ENCODE data around the gene GLIS1. TPM values are rescaled to one million over a fixed set of nuclear protein-coding genes. Genes with fewer than 3 reads are reported as not detected.

GLIS1 gene
- total and polyA plus RNA-seq, 2 donors = 0.05 to 0.59 TPM

GRCh38 chr1:53728196-53728595 is 10.8 kb downstream of the GLIS1 start:
- Histone ChIP-seq H3K4me1 (ENCODE audit: control insufficient read depth in 2 of 2, insufficient read depth in 2 of 2, low read length in 2 of 2) (no peaks in the 10 kb centered on the region), H3K4me3 (ENCODE audit: low read length in 2 of 2) (no peak overlapping the region), H3K27ac (ENCODE audit: low read depth in 1 of 2, low read length in 1 of 2) (no peak overlapping the region), H3K9me3 (ENCODE audit: control insufficient read depth in 2 of 2, insufficient read depth in 1 of 2, low read length in 1 of 2) (no peaks in the 10 kb centered on the region), H3K36me3 (ENCODE audit: control insufficient read depth in 2 of 2, insufficient read depth in 2 of 2, low read length in 1 of 2) (no peaks in the 10 kb centered on the region), H3K27me3 (ENCODE audit: control insufficient read depth in 2 of 2, insufficient read depth in 1 of 2, low read length in 1 of 2) (peaks cover 2 to 32% of the 10 kb centered on the region in 2 donors)
- no peak for DNase-seq (ENCODE audit: low read depth in 6 of 9, low spot score in 9 of 9)
- WGBS = 89% methylated on average over 1 of the region's 1 CpG

GRCh38 chr1:53727461-53728092 is 11.4 kb downstream of the GLIS1 start:
- H3K4me1 ChIP-seq (ENCODE audit: control insufficient read depth in 2 of 2, insufficient read depth in 2 of 2, low read length in 2 of 2) = no peaks in the 10 kb centered on the region
- peaks cover 2 to 32% of the 10 kb centered on the region in 2 donors for H3K27me3 ChIP-seq (ENCODE audit: control insufficient read depth in 2 of 2, insufficient read depth in 1 of 2, low read length in 1 of 2)
- no peak overlapping the region for H3K27ac ChIP-seq (ENCODE audit: low read depth in 1 of 2, low read length in 1 of 2)
- no peaks in the 10 kb centered on the region for H3K36me3 ChIP-seq (ENCODE audit: control insufficient read depth in 2 of 2, insufficient read depth in 2 of 2, low read length in 1 of 2)
- WGBS = 97% methylated on average over 7 of the region's 7 CpGs
- H3K4me3 ChIP-seq (ENCODE audit: low read length in 2 of 2) = no peak overlapping the region
- H3K9me3 ChIP-seq (ENCODE audit: control insufficient read depth in 2 of 2, insufficient read depth in 1 of 2, low read length in 1 of 2) = no peaks in the 10 kb centered on the region
- DNase-seq (ENCODE audit: low read depth in 6 of 9, low spot score in 9 of 9) = no peak

- 96% methylated on average over 8 of the region's 8 CpGs for WGBS
- Histone ChIP-seq H3K27me3 (ENCODE audit: control insufficient read depth in 2 of 2, insufficient read depth in 1 of 2, low read length in 1 of 2) (peaks cover 0 to 20% of the 10 kb centered on the region in 2 donors), H3K36me3 (ENCODE audit: control insufficient read depth in 2 of 2, insufficient read depth in 2 of 2, low read length in 1 of 2) (no peaks in the 10 kb centered on the region), H3K9me3 (ENCODE audit: control insufficient read depth in 2 of 2, insufficient read depth in 1 of 2, low read length in 1 of 2) (no peaks in the 10 kb centered on the region), H3K4me1 (ENCODE audit: control insufficient read depth in 2 of 2, insufficient read depth in 2 of 2, low read length in 2 of 2) (no peaks in the 10 kb centered on the region), H3K27ac (ENCODE audit: low read depth in 1 of 2, low read length in 1 of 2) (no peak overlapping the region), H3K4me3 (ENCODE audit: low read length in 2 of 2) (no peak overlapping the region)
- DNase-seq (ENCODE audit: low read depth in 6 of 9, low spot score in 9 of 9) = no peak
These were observed 12.9 kb downstream of the GLIS1 start for GRCh38 chr1:53726009-53726600.

GRCh38 chr1:53725238-53725689 is 13.7 kb downstream of the GLIS1 start:
- Histone ChIP-seq H3K27me3 (ENCODE audit: control insufficient read depth in 2 of 2, insufficient read depth in 1 of 2, low read length in 1 of 2) (peaks cover 0 to 13% of the 10 kb centered on the region in 2 donors), H3K9me3 (ENCODE audit: control insufficient read depth in 2 of 2, insufficient read depth in 1 of 2, low read length in 1 of 2) (no peaks in the 10 kb centered on the region), H3K4me3 (ENCODE audit: low read length in 2 of 2) (no peak overlapping the region), H3K4me1 (ENCODE audit: control insufficient read depth in 2 of 2, insufficient read depth in 2 of 2, low read length in 2 of 2) (no peaks in the 10 kb centered on the region), H3K27ac (ENCODE audit: low read depth in 1 of 2, low read length in 1 of 2) (no peak overlapping the region), H3K36me3 (ENCODE audit: control insufficient read depth in 2 of 2, insufficient read depth in 2 of 2, low read length in 1 of 2) (no peaks in the 10 kb centered on the region)
- DNase-seq (ENCODE audit: low read depth in 6 of 9, low spot score in 9 of 9) = no peak
- WGBS = 72% methylated on average over 6 of the region's 6 CpGs

- Histone ChIP-seq H3K27me3 (ENCODE audit: control insufficient read depth in 2 of 2, insufficient read depth in 1 of 2, low read length in 1 of 2) (peaks cover 0 to 10% of the 10 kb centered on the region in 2 donors), H3K27ac (ENCODE audit: low read depth in 1 of 2, low read length in 1 of 2) (no peak overlapping the region), H3K4me3 (ENCODE audit: low read length in 2 of 2) (no peak overlapping the region), H3K36me3 (ENCODE audit: control insufficient read depth in 2 of 2, insufficient read depth in 2 of 2, low read length in 1 of 2) (no peaks in the 10 kb centered on the region), H3K4me1 (ENCODE audit: control insufficient read depth in 2 of 2, insufficient read depth in 2 of 2, low read length in 2 of 2) (no peaks in the 10 kb centered on the region), H3K9me3 (ENCODE audit: control insufficient read depth in 2 of 2, insufficient read depth in 1 of 2, low read length in 1 of 2) (no peaks in the 10 kb centered on the region)
- no peak for DNase-seq (ENCODE audit: low read depth in 6 of 9, low spot score in 9 of 9)
- 99% methylated on average over 1 of the region's 1 CpG for WGBS
These were observed 16.9 kb downstream of the GLIS1 start for GRCh38 chr1:53722025-53722424.

- H3K27ac ChIP-seq (ENCODE audit: low read depth in 1 of 2, low read length in 1 of 2) = no peak overlapping the region
- H3K4me1 ChIP-seq (ENCODE audit: control insufficient read depth in 2 of 2, insufficient read depth in 2 of 2, low read length in 2 of 2) = no peaks in the 10 kb centered on the region
- no peaks in the 10 kb centered on the region for H3K36me3 ChIP-seq (ENCODE audit: control insufficient read depth in 2 of 2, insufficient read depth in 2 of 2, low read length in 1 of 2)
- H3K27me3 ChIP-seq (ENCODE audit: control insufficient read depth in 2 of 2, insufficient read depth in 1 of 2, low read length in 1 of 2) = peaks cover 0 to 12% of the 10 kb centered on the region in 2 donors
- WGBS = 91% methylated on average over 4 of the region's 4 CpGs
- no peaks in the 10 kb centered on the region for H3K9me3 ChIP-seq (ENCODE audit: control insufficient read depth in 2 of 2, insufficient read depth in 1 of 2, low read length in 1 of 2)
- H3K4me3 ChIP-seq (ENCODE audit: low read length in 2 of 2) = no peak overlapping the region
- no peak for DNase-seq (ENCODE audit: low read depth in 6 of 9, low spot score in 9 of 9)
These were observed 17.9 kb downstream of the GLIS1 start for GRCh38 chr1:53721088-53721487.

GRCh38 chr1:53719469-53719868 is 19.5 kb downstream of the GLIS1 start:
- H3K9me3 ChIP-seq (ENCODE audit: control insufficient read depth in 2 of 2, insufficient read depth in 1 of 2, low read length in 1 of 2) = no peaks in the 10 kb centered on the region
- H3K4me1 ChIP-seq (ENCODE audit: control insufficient read depth in 2 of 2, insufficient read depth in 2 of 2, low read length in 2 of 2) = no peaks in the 10 kb centered on the region
- peaks cover 0 to 10% of the 10 kb centered on the region in 2 donors for H3K27me3 ChIP-seq (ENCODE audit: control insufficient read depth in 2 of 2, insufficient read depth in 1 of 2, low read length in 1 of 2)
- H3K4me3 ChIP-seq (ENCODE audit: low read length in 2 of 2) = no peak overlapping the region
- H3K27ac ChIP-seq (ENCODE audit: low read depth in 1 of 2, low read length in 1 of 2) = no peak overlapping the region
- WGBS = 95% methylated on average over 2 of the region's 2 CpGs
- no peak for DNase-seq (ENCODE audit: low read depth in 6 of 9, low spot score in 9 of 9)
- H3K36me3 ChIP-seq (ENCODE audit: control insufficient read depth in 2 of 2, insufficient read depth in 2 of 2, low read length in 1 of 2) = no peaks in the 10 kb centered on the region

GRCh38 chr1:53718443-53718842 is 20.5 kb downstream of the GLIS1 start:
- Histone ChIP-seq H3K4me1 (ENCODE audit: control insufficient read depth in 2 of 2, insufficient read depth in 2 of 2, low read length in 2 of 2) (no peaks in the 10 kb centered on the region), H3K27me3 (ENCODE audit: control insufficient read depth in 2 of 2, insufficient read depth in 1 of 2, low read length in 1 of 2) (peaks cover 0 to 10% of the 10 kb centered on the region in 2 donors), H3K9me3 (ENCODE audit: control insufficient read depth in 2 of 2, insufficient read depth in 1 of 2, low read length in 1 of 2) (no peaks in the 10 kb centered on the region), H3K27ac (ENCODE audit: low read depth in 1 of 2, low read length in 1 of 2) (no peak overlapping the region), H3K4me3 (ENCODE audit: low read length in 2 of 2) (no peak overlapping the region), H3K36me3 (ENCODE audit: control insufficient read depth in 2 of 2, insufficient read depth in 2 of 2, low read length in 1 of 2) (no peaks in the 10 kb centered on the region)
- no peak for DNase-seq (ENCODE audit: low read depth in 6 of 9, low spot score in 9 of 9)
- WGBS = 98% methylated on average over 2 of the region's 2 CpGs

- Histone ChIP-seq H3K27me3 (ENCODE audit: control insufficient read depth in 2 of 2, insufficient read depth in 1 of 2, low read length in 1 of 2) (peaks cover 0 to 10% of the 10 kb centered on the region in 2 donors), H3K27ac (ENCODE audit: low read depth in 1 of 2, low read length in 1 of 2) (no peak overlapping the region), H3K4me1 (ENCODE audit: control insufficient read depth in 2 of 2, insufficient read depth in 2 of 2, low read length in 2 of 2) (no peaks in the 10 kb centered on the region), H3K36me3 (ENCODE audit: control insufficient read depth in 2 of 2, insufficient read depth in 2 of 2, low read length in 1 of 2) (no peaks in the 10 kb centered on the region), H3K4me3 (ENCODE audit: low read length in 2 of 2) (no peak overlapping the region), H3K9me3 (ENCODE audit: control insufficient read depth in 2 of 2, insufficient read depth in 1 of 2, low read length in 1 of 2) (no peaks in the 10 kb centered on the region)
- WGBS = 93% methylated on average over 6 of the region's 6 CpGs
- DNase-seq (ENCODE audit: low read depth in 6 of 9, low spot score in 9 of 9) = no peak
These were observed 21.7 kb downstream of the GLIS1 start for GRCh38 chr1:53717025-53717804.
